Mesenchymal stem cell (in vitro differentiated cells and primary cell): ENCODE results near the gene LITAF.
A peak's percentile ranks its signal among the peaks of the same experiment; 100 is the strongest.
"Not testable (repeated sequence)": the region's sequence is repeated elsewhere in the genome, so short reads cannot be mapped to it uniquely, and the experiment has no call there.

ENCODE experiments used
- DNase-seq: peaks from one replicate; pipeline ENCODE4 v3.0.0-alpha.2; 2013
- H2AFZ ChIP-seq: one replicate; pipeline ENCODE4 v1.6.1; 2013; ENCODE audit warnings: low read depth, mild to moderate bottlenecking, control low read depth, inconsistent platforms, low read length, moderate library complexity
- H2AK5ac ChIP-seq: 2 replicates; pipeline ENCODE4 v1.6.1; 2013; ENCODE audit warnings: low read length, moderate library complexity, mild to moderate bottlenecking, inconsistent platforms; ENCODE audit not compliant: severe bottlenecking
- H2BK120ac ChIP-seq: one replicate; pipeline ENCODE4 v1.6.1; 2013; ENCODE audit warnings: low read depth, mild to moderate bottlenecking, inconsistent platforms, low read length, moderate library complexity
- H2BK12ac ChIP-seq, 2 experiments: one replicate each; pipeline ENCODE4 v1.6.1; 2013; ENCODE audit warnings: inconsistent platforms in 2 of 2, low read length in 2 of 2, mild to moderate bottlenecking in 2 of 2, moderate library complexity in 2 of 2, control low read depth in 1 of 2
- H2BK15ac ChIP-seq: one replicate; pipeline ENCODE4 v1.6.1; 2013; ENCODE audit warnings: mild to moderate bottlenecking, low read depth, inconsistent platforms; ENCODE audit not compliant: poor library complexity, severe bottlenecking
- H2BK5ac ChIP-seq: 2 replicates; pipeline ENCODE4 v1.6.1; 2013; ENCODE audit warnings: low read depth, mild to moderate bottlenecking, low read length, control low read depth, inconsistent platforms; ENCODE audit not compliant: poor library complexity, severe bottlenecking
- H3K14ac ChIP-seq, 2 experiments: one replicate each; pipeline ENCODE4 v1.6.1; 2013; ENCODE audit warnings: inconsistent platforms in 2 of 2, low read length in 2 of 2, control low read depth in 1 of 2, mild to moderate bottlenecking in 1 of 2, moderate library complexity in 1 of 2
- H3K18ac ChIP-seq, 2 experiments: one replicate each; pipeline ENCODE4 v1.6.1; 2013; ENCODE audit warnings: inconsistent platforms in 2 of 2, low read length in 2 of 2, control low read depth in 1 of 2, low read depth in 1 of 2, mild to moderate bottlenecking in 1 of 2
- H3K23ac ChIP-seq, 2 experiments: one replicate each; pipeline ENCODE4 v1.6.1; 2013; ENCODE audit warnings: inconsistent platforms in 2 of 2, low read length in 2 of 2, mild to moderate bottlenecking in 2 of 2, moderate library complexity in 2 of 2, control low read depth in 1 of 2
- H3K27ac ChIP-seq: 2 replicates; pipeline ENCODE4 v1.5.1; 2013; ENCODE audit warnings: mild to moderate bottlenecking, moderate library complexity, low read length, control low read depth, inconsistent platforms; ENCODE audit not compliant: poor library complexity, severe bottlenecking
- H3K27me3 ChIP-seq, 2 experiments: 2 replicates each; pipeline versions ENCODE4 v1.6.1 to v1.7.0; 2013; ENCODE audit warnings: low read length in 2 of 2, mild to moderate bottlenecking in 2 of 2, moderate library complexity in 2 of 2, control low read depth in 1 of 2, inconsistent platforms in 1 of 2; ENCODE audit not compliant: control insufficient read depth in 1 of 2, insufficient read depth in 1 of 2
- H3K36me3 ChIP-seq, 2 experiments: 2 replicates each; pipeline versions ENCODE4 v1.6.1 to v1.7.0; 2013; ENCODE audit warnings: low read length in 2 of 2, control low read depth in 1 of 2, inconsistent platforms in 1 of 2, low read depth in 1 of 2, mild to moderate bottlenecking in 1 of 2; ENCODE audit not compliant: insufficient read depth in 2 of 2, control insufficient read depth in 1 of 2
- H3K4ac ChIP-seq, 2 experiments: one replicate each; pipeline ENCODE4 v1.6.1; 2013; ENCODE audit warnings: inconsistent platforms in 2 of 2, low read length in 2 of 2, mild to moderate bottlenecking in 2 of 2, moderate library complexity in 2 of 2, control low read depth in 1 of 2, low read depth in 1 of 2
- H3K4me1 ChIP-seq: 2 replicates; pipeline ENCODE4 v1.6.1; 2013; ENCODE audit warnings: low read depth, low read length, control low read depth; ENCODE audit not compliant: control insufficient read depth, insufficient read depth
- H3K4me2 ChIP-seq: 2 replicates; pipeline ENCODE4 v1.6.1; 2013; ENCODE audit warnings: low read length, mild to moderate bottlenecking, inconsistent platforms; ENCODE audit not compliant: poor library complexity, severe bottlenecking
- H3K4me3 ChIP-seq, 2 experiments: 2 replicates each; pipeline versions ENCODE4 v1.5.1 to v1.7.0; 2013; ENCODE audit warnings: low read length in 2 of 2, mild to moderate bottlenecking in 2 of 2, control low read depth in 1 of 2, low read depth in 1 of 2; ENCODE audit not compliant: insufficient read depth in 1 of 2
- H3K79me1 ChIP-seq: replicated peaks from 2 replicates; pipeline ENCODE4 v1.6.1; 2013; ENCODE audit warnings: mild to moderate bottlenecking, control low read depth, low read length, inconsistent platforms; ENCODE audit not compliant: poor library complexity, severe bottlenecking
- H3K9ac ChIP-seq: 2 replicates; pipeline ENCODE4 v1.7.0; 2013; ENCODE audit warnings: mild to moderate bottlenecking, low read length, moderate library complexity
- H3K9me3 ChIP-seq: 2 replicates; pipeline ENCODE4 v1.7.0; 2013; ENCODE audit warnings: mild to moderate bottlenecking, low read length; ENCODE audit not compliant: control insufficient read depth
- H4K8ac ChIP-seq: one replicate; pipeline ENCODE4 v1.6.1; 2013; ENCODE audit warnings: inconsistent platforms, mild to moderate bottlenecking, low read length, moderate library complexity
- H4K91ac ChIP-seq: one replicate; pipeline ENCODE4 v1.6.1; 2013; ENCODE audit warnings: mild to moderate bottlenecking, low read length, inconsistent platforms
- WGBS: methylation state at CpG from one replicate; pipeline ENCODE4 v1.1.7; 2013; ENCODE audit warnings: mixed read lengths; 5-methylcytosine and 5-hydroxymethylcytosine counted together

LITAF gene

GRCh38 chr16:11581678-11582077 lies 5.0 kb downstream of the LITAF start:
- no peak overlapping the region for H3K18ac ChIP-seq
- no peak overlapping the region for H4K8ac ChIP-seq
- no peak overlapping the region for H3K27ac ChIP-seq
- no peaks in the 10 kb centered on the region for H3K9me3 ChIP-seq
- no peak overlapping the region for H4K91ac ChIP-seq
- no peak overlapping the region for H3K9ac ChIP-seq
- H3K79me1 ChIP-seq, result peaks cover 3% of the 10 kb centered on the region
- no peaks in the 10 kb centered on the region for H3K27me3 ChIP-seq
- H2BK120ac ChIP-seq, result no peak overlapping the region
- no peak overlapping the region for H2BK15ac ChIP-seq
- no peak for DNase-seq
- 87% methylated on average over 3 of the region's 3 CpGs for WGBS
- H2BK5ac ChIP-seq, result no peak overlapping the region
- H3K36me3 ChIP-seq, result no peaks in the 10 kb centered on the region
- H3K23ac ChIP-seq, result no peak overlapping the region
- no peak overlapping the region for H2BK12ac ChIP-seq
- H2AK5ac ChIP-seq, result no peak overlapping the region
- no peak overlapping the region for H2AFZ ChIP-seq
- H3K4me2 ChIP-seq, result no peak overlapping the region
- H3K4me3 ChIP-seq, result no peak overlapping the region
- H3K4me1 ChIP-seq, result peaks cover 17% of the 10 kb centered on the region
- H3K4ac ChIP-seq, result no peak overlapping the region
- H3K14ac ChIP-seq, result no peak overlapping the region

DNA sequence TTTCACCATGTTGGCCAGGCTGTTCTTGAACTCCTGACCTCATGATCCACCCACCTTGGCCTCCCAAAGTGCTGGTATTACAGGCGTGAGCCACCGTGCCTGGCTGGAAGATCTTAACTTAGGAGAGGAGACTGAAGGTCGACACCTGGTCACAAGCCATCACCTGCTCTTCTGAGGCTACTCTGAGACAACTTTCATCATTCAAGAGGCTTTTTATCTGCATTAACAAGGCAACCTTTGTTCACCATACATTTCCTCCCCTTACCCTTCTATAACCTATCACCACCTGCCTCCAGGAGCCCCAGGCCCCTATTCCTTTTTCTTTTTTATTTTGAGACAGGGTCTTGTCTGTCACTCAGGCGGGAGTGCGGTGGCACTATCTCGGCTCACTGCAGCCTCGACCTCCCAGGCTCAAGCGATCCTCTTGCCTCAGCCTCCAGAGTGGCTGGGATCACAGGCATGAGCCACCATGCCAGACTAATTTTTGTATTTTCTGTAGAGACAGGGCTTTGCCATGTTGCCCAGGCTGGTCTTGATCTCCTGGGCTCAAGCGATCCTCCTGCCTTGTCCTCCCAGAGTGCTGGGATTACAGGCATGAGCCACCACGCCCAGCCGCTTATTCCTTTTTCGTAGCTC lies 6.2 kb downstream of the LITAF start:
- Histone ChIP-seq H3K4ac (no peak overlapping the region), H2AK5ac (no peak overlapping the region), H3K36me3 (peaks cover 0 to 5% of the 10 kb centered on the region in 2 experiments), H3K4me2 (no peak overlapping the region), H2BK12ac (no peak overlapping the region), H3K4me3 (no peak overlapping the region), H4K8ac (no peak overlapping the region), H3K23ac (no peak overlapping the region), H2BK120ac (no peak overlapping the region), H2BK5ac (no peak overlapping the region), H3K27ac (no peak overlapping the region), H2BK15ac (no peak overlapping the region), H3K9me3 (no peaks in the 10 kb centered on the region), H2AFZ (no peak overlapping the region), H3K27me3 (no peaks in the 10 kb centered on the region), H3K18ac (no peak overlapping the region), H3K79me1 (peaks cover 6% of the 10 kb centered on the region), H3K9ac (no peak overlapping the region), H4K91ac (no peak overlapping the region), H3K4me1 (peaks cover 13% of the 10 kb centered on the region), H3K14ac (no peak overlapping the region)
- DNase-seq, result no peak
- 97% methylated on average over 9 of the region's 12 CpGs for WGBS

- not testable (repeated sequence) for H3K9me3 ChIP-seq, H3K4me1 ChIP-seq, H2AFZ ChIP-seq, DNase-seq, H3K23ac ChIP-seq, H3K27me3 ChIP-seq, H2BK120ac ChIP-seq, H3K14ac ChIP-seq, H4K8ac ChIP-seq, H3K4me3 ChIP-seq, H3K27ac ChIP-seq, H3K36me3 ChIP-seq, H3K4ac ChIP-seq, H4K91ac ChIP-seq, H2BK5ac ChIP-seq, H2AK5ac ChIP-seq, H3K9ac ChIP-seq, H2BK12ac ChIP-seq, H3K4me2 ChIP-seq, H2BK15ac ChIP-seq, H3K18ac ChIP-seq
- peaks cover 15% of the 10 kb centered on the region for H3K79me1 ChIP-seq
- 97% methylated on average over 7 of the region's 8 CpGs for WGBS
Observed at GRCh38 chr16:11577290-11577660, 9.4 kb downstream of the LITAF start.

DNA sequence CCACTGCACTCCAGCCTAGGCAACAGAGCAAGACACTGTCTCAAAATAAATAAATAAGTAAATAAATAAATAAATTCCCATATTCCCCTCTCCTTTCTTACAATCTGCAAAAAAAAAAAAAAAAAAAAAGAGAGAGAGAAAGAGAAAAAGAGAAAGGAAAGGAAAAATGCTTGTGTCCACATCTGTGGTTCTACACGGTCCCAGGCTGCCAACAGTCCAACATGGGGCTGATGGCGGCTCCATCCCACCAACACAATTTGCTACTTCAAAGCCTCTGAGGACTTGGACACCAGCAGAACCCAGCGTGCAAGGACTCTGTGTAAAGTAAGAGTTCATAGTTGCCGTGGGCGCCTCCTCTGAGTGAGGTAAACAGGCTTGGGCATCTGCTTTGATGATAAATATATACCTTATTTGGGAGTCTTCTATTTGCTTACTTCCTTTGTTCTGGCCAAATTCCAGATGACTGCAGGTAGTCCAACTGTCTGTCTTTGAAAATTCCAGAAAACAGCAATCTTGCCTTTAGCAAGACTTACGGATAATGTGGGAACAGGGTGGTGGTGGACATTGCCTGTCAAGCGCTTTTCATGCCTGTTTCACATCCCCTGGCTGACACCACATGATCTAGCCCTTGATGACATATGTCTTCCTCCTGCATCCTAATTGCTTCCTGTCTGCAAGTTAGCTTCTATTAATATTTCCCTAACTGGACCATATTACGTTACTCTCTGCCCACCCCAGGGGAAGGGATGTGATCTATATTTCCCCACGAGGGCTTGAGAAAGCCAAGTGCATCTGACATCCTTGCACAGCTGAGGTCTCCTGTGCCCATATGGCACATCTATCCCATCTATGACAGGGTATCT lies 10.1 kb downstream of the LITAF start:
- Histone ChIP-seq H2BK5ac (no peak overlapping the region), H2BK120ac (no peak overlapping the region), H3K4me2 (no peak overlapping the region), H3K27me3 (no peaks in the 10 kb centered on the region), H3K79me1 (peaks cover 15% of the 10 kb centered on the region), H2BK12ac (peak overlapping the region in 1 of 2 experiments; percentile 29), H2AK5ac (no peak overlapping the region), H3K27ac (no peak overlapping the region), H3K23ac (no peak overlapping the region), H2AFZ (no peak overlapping the region), H4K8ac (peak overlapping the region; percentile 22), H3K4ac (no peak overlapping the region), H3K4me3 (no peak overlapping the region), H3K9me3 (no peaks in the 10 kb centered on the region), H3K4me1 (peaks cover 9% of the 10 kb centered on the region), H2BK15ac (no peak overlapping the region), H4K91ac (no peak overlapping the region), H3K18ac (no peak overlapping the region), H3K14ac (no peak overlapping the region), H3K9ac (no peak overlapping the region), H3K36me3 (peaks cover 0 to 13% of the 10 kb centered on the region in 2 experiments)
- 72% methylated on average over 8 of the region's 9 CpGs for WGBS
- DNase-seq, result peak; percentile 48
